B cell (primary cell): ENCODE results near the gene CCBE1.

Experiments used
- CTCF ChIP-seq: fragments of 200-600 bp; IDR thresholded peaks from one replicate; pipeline ENCODE4 v1.8.0; 2022; ENCODE audit warnings: antibody characterized with exemption, mild to moderate bottlenecking
- EZH2 ChIP-seq: IDR thresholded peaks from 2 replicates; pipeline ENCODE4 v1.6.1; 2012; ENCODE audit warnings: borderline replicate concordance, low read depth, mild to moderate bottlenecking, moderate library complexity, low read length; ENCODE audit not compliant: insufficient read depth, poor library complexity, severe bottlenecking

DNA sequence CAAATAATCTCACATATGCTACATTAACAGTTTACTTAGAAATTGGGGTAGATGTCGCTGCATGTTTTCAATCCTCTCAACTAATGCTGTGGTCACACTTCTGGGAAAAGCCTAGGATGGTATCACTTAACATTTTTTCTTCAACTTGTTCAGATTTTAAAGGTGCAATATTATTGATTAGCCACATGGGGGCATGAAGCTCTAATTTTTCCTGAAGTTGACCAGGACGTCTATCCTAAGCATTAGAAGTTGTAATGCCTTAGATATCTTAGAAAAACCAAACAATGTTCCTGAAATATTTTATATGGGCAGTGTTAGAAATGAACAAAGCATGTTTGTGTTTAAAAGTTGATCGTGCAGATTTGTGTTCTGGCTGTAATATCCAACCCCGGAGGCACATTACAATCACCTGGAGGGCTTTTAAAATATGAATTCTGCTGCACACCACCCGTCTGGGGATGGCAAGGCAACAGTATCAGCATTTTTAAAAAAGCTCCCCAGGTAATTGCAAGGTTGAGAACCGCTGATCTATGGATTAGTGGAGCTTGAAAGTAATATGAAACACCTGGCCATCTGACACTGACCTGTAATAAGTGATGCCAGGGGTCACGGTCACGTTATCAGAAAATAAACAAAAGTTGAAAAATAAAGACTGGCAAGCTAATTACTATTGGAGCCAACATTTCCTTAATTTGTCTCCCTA is 237.7 kb downstream of the CCBE1 start:
- peak; percentile 80 for TF ChIP-seq CTCF
- no peak for TF ChIP-seq EZH2
